Measurements from ENCODE around the gene ASTN2.
"Not testable (repeated sequence)": the region's sequence is repeated elsewhere in the genome, so short reads cannot be mapped to it uniquely, and the experiment has no call there.

The ASTN2 gene

DNA sequence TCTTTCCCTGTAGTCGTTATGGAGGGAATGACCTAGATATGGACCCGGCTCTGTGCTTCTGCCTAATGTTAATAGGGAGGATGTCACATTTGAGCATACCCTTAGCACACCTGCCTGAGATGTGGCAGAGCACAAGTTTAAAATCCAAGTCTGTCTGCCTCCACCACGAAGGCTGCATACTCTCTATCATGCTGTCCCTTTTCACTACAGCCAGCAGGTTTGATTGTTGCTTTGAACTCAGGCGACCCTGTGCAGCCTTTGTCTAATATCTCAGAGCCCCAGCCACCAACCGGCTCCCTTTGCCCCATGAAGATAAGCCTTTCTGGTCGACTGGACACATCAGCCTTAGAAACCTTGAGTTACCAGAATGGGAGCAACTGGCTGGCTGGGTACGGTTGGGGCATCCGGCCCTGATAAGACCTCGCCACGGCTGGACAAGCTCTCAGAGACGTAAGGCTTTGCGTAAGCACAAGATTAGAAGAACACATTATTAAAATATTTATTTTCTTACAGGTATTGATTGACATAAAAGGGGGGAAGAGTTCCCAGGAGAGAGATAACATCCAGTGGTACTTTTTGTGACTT is 949.8 kb downstream of the ASTN2 start:
- no peak for DNase-seq

DNA sequence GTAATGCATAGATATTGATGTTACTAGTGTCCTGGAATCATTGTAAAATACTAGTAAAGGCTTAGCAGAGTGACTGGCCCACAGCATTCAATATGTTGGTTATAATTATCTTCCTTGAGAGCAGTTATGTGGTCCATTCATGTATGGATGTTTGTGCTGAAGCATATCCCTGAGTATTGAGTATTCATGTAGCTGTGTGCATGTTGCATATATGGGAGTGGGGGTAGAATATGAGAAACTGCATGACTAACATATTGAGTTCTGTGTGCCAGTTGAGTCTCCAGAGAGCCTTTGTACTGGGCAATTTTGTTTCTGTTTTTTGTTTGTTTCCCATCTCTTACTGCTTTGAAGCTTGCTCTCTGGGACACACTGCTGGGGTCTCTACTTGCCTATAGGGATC is 950.4 kb downstream of the ASTN2 start:
- DNase-seq, result no peak

DNA sequence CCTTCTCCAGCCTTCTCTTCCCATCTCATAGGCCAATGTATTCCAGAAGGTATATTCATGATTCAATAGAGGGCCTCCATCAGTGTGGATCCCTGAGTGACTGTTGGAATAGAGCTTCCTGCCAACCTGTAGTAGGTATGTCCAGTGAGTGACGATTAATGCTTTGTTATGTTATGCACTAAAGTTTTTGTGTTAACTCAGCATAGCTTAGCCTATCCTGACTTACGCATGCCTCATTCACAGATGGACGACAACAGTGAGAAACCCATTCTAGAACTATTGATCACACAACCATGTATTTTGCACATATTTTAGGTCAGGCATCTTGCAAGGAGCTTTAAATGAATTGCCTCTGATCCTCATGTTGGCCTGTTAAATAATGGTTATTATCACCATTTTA is 953.2 kb downstream of the ASTN2 start:
- DNase-seq, result no peak

DNA sequence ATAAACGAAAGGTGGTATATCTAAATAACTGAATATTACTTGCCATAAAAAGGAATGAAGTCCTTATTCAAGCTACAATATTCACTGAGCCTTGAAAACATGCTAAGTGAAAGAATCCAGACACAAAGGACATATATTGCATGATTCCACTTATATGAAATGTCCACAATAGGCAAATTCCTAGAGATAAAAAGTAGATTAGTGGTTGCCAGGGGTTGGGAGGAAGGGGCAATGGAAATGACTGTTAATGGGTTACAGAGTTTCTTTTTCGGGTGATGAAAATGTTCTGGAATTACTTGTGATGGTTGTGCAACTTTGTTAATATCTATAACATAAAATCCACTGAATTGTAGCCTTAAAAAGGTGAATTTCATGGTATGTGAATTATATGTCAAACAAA is 954.8 kb downstream of the ASTN2 start:
- no peak for DNase-seq

DNA sequence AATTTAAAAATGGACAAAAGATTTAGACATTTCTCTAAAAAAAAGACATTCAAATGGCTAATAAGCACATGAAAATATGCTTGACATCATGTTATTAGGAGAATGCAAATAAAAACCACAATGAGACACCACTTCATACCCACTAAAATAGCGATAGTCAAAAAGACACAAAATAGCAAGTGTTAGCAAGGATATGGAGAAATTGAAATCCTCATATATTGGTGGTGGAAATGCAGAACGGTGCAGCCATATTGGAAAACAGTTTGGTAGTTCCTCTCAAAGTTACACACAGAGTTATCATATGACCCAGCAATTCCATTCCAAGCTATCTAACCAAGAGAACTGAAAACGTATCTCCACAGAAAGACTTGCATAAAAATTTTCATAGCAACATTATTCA is 955.3 kb downstream of the ASTN2 start:
- no peak for DNase-seq

DNA sequence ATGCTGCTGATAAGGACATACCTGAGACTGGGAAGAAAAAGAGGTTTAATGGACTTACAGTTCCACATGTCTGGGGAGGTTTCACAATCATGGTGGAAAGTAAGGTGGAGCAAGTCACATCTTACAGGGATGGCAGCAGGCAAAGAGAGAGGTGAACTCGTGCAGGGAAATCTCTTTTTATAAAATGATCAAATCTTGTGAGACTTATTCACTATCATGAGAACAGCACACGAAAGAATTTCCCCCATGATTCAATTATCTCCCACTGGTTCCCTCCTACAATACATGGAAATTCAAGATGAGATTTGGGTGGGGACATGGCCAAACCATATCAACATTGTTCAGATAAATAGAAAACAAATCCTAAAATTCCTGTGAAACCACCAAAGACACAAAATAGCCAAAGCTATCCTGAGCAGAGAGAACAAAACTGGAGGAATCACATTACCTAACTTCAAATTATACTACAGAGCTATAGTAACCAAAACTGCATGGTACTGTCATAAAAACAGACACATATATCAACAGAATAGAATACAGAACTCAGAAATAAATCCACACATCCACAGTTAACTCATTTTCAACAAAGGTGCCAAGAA is 958.3 kb downstream of the ASTN2 start:
- DNase-seq, result no peak

DNA sequence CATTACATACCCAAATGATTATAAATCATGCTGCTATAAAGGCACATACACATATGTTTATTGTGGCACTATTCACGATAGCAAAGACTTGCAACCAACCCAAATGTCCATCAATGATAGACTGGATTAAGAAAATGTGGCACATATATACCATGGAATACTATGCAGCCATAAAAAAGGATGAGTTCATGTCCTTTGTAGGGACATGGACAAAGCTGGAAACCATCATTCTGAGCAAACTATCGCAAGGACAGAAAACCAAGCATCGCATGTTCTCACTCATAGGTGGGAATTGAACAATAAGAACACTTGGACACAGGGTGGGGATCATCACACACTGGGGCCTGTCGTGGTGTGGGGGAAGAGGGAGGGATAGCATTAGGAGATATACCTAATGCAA is 960.3 kb downstream of the ASTN2 start:
- not testable (repeated sequence) for DNase-seq

DNA sequence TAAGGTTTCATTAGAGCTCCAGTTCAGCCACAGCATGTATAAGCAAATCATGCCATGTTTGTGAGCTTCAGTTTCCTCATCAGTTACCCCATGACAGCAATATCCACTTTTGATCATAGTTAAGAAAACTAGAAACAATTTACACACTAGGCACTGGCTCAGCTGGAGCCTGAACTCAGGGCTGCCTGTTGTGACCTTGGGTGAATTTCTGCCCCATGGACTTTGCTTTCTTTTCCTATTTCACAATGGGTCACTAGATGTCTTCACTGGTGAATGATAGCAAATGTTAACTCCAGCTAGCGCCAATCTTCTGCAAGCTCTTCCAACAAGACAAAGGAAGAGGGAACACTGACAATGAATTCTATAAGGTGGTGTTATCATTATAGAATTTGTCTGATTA is 961.1 kb downstream of the ASTN2 start:
- DNase-seq, result no peak

DNA sequence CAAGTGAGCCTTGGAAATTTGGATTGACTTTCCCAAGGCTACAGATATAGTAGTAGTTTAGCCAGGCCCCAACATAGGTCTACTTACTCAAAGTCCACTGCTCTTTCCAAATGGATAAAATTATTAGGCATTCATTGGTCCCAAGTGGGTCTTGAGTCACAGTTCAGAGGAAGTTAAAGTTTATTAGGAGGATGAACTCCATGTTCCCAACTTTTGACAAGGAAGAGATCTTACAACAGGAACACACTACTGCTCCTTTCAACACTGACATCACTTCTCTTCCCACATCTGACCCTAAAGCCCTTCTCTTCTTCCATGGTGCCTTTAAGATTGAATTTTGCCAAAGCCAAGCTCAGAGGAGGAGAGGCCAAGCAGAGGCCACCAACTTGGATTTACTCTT is 962.2 kb downstream of the ASTN2 start:
- no peak for DNase-seq

DNA sequence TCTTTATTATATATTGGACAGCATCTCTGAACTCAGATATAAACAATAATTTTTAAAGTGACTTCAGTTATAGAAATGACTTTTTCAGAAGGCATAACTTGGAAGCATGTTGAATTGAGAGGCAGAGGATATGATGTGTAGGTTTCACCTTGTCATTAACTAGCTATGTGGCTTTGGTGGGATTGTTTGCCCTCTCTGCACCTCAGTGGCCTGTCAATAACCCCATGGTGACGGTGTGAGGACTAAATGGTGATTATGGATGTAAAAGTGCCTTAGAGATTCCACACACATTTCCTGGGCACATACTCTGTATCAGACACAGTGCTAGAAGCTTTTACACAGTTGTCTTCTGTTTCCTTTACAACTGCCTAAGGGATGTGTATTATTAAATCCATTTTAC is 962.6 kb downstream of the ASTN2 start:
- no peak for DNase-seq

DNA sequence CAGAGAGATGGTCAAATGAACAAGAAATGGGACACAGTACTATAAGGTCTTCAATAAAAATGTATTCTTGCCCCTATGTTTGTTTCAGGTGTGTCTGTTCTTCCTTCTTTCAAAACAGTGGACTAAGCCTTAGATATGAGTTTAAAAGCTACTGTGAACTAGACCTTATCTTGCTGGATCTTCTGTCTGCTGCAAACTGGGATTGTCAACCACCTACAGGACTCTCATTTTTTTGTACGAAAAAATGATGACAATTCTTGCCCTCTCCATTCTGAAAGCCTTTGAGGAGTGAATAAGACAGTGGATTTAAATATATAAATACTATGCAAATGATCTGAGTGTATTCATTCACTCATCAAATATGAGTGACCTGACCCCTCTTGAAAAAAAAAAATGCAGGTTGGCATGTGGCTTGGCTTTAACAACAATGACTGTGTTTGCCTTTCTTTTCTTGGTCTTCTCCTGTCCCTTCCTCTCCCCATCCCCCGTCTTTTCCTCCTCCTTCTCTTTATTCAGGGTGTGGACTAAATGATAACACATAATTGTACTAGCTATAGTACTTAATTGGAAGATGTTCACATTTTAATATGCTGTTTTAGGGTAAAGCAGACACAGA is 963.2 kb downstream of the ASTN2 start:
- no peak for DNase-seq

DNA sequence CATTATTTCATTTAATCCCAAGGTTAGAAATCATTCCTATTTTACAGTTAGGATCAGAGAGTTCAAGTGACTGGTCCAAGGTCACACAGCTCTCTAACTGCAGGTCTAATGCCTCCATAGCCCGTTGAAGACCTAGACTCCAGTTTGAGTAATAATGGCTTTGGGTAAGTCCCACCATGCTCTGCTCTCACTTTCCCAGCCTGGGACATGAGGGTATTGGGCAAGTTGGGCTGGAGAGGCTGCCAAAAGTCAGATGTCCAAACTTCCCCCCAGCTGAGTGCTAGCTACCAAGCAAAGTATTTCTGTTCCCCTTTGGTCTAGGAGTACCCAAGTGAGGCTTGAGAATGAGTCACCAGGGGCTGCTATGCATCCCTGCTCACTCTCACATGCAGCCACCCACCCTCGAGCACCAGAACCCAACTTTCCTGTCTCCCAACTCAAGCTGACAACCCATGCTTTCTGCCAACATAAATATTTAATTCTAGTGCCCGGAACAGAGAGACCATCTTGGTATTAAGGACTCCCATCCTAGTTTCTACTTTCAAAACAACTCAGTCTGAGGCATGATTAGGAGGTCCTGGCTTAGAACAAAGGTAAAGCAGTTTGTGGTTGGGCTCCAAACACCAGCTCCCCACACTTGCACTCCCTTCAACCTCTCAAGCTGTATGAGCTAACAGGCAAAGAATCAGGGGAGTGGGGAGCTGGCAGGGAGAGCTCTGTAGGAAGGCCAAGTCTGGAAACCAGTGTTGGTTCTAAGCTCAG is 964.3 kb downstream of the ASTN2 start:
- DNase-seq, result no peak

DNA sequence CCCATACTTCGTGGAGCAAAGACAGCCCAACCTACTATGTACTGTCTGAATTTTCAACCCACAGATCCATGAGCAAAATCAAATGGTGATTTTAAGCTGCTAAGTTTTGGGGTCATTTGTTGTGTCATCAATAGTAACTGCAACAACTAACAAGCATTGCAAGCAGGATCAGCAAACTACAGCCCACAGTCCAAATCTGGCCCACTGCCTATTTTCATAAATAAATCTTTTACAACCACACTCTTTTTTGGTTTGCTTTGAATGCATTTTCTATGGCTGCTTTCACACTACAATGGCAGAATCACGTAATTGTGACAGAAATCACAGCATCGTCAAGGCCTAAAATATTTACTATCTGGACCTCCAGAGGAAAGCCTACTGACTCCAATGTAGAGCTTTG is 964.9 kb downstream of the ASTN2 start:
- no peak for DNase-seq

DNA sequence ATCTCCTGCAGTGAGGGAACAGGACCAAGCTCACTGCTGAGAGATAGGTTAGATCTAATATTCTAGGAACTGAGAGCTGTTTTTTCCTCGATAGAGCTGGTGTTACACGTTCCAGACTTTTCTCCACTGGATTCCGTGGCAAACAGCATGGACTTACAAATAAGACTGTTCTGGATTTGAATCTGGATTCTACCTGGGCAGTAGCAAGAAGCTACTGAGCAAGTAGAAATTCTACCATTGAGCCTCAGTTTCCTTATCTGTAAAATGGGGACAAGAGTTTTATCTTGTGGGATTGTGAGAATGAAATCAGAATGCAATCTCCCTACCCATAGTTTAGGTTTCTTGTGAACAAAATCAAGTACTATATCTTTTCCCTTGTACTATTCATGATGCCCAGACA is 966.4 kb downstream of the ASTN2 start:
- no peak for DNase-seq

DNA sequence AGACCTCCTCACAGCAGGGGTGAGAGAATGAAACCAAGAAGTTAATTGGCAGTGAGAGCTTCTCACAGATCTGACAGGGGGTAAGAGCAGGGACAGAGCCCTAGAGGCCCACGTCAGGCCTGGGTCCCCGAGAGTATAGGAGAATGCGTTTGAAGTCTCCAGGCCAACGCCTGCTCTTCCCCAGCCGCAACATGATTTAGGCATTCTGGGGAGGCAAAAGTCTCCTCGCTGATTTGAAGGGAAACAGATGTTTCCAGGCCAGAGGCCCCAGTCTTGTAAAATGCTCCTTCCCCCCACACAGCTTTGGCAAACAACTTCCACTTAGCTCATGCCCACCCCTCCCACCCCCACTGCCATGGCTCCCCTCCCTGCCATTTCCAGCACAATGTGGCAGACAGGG is 966.9 kb downstream of the ASTN2 start:
- no peak for DNase-seq

DNA sequence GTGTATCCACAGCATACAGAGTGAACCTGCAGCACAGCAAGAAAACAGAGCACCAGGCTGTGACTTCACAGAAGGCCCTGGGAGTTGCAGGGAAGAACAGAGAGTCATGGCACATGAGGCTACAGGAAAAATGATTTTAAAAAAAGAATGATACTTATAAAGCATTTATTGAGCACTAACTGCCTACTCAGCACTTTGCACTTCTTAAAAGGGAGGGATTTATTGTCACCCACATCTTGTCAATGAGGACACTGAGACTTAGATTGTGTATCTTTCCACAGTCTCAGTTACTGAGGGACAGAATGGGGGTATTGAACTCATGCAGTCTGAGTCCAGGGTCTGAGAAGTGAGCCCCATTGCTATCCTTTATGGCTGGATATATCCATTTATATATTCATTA is 972.3 kb downstream of the ASTN2 start:
- no peak for DNase-seq

DNA sequence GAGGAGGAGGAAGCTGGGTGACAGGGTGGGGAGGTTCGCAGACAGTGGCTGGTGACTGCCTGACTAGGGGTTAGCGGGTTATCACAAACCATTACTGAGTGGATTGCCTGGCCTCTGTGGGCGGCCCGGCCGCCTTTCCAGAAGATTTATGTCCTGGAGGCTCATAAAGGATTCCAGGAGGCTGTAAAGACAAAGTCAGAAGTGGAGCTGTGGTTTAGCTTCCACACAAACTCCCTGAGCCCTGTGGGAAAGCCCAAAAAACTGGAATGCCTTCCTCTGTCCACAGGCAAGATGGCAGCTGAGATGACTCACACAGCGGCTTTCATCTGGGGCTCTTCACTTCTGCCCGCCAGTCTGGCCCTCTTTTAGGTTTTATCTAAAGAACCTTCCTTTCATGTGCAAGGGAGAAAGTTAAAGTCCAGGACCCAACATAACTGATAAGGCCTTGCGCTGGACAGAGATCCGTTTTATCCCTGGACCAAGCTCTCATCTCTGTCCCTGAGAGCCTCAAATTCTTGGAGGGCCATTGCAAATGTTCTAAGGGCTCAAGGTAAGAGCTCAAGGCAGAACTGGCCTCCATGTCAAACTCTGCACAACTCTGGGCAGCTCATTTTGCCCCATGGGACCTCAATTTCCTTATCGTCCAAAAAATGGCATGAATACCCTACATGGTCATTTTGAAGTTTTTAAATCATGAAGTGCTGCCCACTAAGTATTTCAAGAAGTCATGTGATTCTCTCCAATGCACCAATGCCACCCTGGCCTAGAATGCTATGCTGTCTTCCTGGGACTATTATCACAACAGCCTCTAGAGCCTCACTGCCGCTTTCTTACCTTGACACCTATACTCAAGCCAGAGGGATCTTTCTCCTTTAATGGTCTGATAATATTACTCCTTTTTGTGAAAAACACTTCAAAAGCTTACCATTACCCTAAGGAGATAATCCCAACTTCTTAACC is 977.2 kb downstream of the ASTN2 start:
- no peak for DNase-seq

DNA sequence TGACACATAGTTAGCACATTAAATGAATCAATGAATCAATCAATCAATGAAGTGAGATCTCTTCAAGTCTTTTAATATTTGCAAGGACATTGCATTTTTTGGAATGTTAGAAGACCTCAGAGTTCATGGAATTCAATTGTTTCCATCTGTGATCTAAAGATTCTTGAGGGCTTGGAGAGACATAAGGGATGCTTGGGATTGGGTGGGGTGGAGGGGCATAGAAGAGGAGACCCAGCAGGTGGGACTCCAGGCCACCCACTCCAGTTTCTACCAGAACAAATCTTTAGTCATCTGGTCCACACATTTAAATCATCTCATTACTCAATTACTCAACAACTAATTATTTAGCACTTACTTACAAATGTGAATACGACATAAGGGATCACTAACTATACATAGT is 978.7 kb downstream of the ASTN2 start:
- DNase-seq, result no peak

DNA sequence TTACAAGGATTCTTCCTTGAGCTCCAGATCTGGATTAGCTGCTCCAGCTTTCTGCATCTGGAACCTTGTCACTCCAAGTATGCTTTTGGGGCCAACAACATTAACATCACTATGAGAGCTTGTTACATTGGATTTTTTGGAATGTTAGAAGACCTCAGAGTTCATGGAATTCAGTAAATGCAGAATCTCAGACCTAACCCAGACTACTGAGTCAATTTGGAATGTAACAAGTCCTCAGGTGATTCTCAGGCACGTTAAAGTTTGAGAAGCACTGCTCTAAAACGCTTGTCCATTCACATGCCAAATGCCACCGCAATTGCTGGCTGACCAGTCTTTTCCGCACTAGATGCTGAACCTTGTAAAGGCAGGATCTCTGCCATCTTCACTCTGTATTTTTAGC is 979.2 kb downstream of the ASTN2 start:
- no peak for DNase-seq

DNA sequence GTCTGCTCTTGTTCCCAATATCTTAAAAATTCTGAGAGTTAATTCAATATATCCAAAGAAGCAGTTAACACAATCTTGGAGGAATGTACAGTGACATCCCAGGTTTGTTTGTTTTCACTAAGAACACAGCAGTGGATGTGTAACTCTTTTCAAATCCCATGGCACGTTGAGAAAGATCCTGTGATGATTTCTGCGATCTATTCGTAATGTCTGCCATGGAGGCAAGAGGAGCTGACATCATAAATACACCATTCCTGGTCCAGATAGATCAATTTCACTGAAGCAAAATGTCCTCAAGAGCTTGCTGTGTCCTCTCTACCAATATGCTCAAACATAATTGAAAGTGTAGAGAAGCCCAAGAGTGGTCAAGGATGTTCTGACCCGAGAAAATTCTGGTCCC is 980.5 kb downstream of the ASTN2 start:
- no peak for DNase-seq

DNA sequence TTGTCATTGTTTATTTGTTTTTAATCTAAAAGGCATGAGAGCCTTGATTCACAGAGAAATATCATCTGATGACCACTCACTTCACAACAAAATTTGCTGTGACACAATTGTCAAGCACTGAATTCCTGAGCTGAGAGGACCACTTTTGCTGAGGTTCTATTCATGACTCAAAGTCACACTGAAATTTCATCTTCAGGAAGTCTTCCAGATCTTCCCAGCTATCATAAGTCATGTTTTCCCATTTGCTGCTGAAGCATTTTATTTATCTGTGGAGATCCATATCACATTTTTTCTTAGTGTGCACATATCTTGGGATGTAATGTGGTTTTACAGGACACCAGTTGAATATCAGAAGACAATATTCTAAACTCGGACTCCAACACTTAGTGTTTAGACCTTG is 982.8 kb downstream of the ASTN2 start:
- DNase-seq, result no peak

DNA sequence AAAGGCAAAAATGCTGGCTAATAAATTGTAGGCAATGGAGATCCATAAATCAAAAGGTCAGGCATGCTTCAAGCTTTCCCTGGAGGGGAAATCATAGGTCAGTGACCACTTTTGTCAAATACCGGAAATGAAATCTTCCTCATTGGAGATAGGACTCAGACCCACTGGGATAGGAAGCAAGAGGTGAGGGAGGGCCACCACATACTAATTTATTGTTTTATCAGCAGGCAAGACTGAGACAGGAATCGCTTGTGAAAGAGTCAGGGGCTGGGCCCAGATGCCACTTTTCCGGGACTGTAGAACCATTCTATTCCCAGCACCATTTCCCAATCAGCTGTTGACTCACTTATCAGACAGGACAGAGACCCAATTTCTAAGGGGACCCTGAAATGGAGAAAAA is 984.0 kb downstream of the ASTN2 start:
- DNase-seq, result no peak

DNA sequence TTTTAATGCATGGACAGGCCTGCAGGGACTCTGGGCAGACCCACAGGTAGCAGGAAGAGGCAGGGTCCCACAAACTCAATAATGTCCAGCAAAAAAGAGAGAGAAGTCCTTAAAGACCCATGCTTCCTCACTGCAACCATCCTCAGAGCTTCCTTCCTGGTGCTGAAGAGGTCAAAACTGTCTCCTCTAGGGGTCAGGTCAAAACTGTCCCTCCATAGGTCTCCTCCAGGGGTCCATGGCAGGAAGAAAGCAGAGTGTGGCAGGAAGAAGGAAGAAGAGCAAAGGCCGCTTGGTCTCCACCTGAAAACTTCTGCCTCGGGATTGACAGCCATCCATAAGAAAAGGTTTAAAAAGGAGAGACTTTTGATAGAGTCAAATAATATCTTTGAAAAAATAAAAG is 989.6 kb downstream of the ASTN2 start:
- DNase-seq, result no peak

Measured in NCI-H1694 treated with DMSO at 0.1 percent for 48 hours (cell line).